ENCODE measurements around the gene PRH1.

Gene PRH1

DNA sequence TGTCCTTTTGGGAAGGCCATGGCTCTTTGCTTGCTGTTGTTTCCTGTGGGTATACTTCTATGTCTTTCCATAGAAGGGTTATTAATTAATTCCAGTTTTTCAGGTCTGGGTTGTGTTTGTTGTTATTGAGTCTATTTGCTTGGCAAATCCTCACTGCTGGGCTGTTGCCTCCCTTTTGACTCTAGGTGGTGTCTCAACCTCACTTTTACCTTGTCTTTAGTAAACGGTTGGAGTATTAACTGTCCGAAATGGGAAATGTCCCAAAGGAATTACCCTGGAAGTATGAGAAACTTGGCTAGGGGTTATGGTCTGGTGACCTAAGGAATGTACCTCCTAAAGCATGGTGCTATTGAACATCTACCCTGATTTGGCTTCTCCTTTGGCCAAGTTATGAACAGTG is 16.7 kb downstream of the PRH1 start:
- no peak for DNase-seq (ENCODE audit: insufficient read length, low spot score)
- no peak for FAIRE-seq
- TF ChIP-seq, protein P1, sequence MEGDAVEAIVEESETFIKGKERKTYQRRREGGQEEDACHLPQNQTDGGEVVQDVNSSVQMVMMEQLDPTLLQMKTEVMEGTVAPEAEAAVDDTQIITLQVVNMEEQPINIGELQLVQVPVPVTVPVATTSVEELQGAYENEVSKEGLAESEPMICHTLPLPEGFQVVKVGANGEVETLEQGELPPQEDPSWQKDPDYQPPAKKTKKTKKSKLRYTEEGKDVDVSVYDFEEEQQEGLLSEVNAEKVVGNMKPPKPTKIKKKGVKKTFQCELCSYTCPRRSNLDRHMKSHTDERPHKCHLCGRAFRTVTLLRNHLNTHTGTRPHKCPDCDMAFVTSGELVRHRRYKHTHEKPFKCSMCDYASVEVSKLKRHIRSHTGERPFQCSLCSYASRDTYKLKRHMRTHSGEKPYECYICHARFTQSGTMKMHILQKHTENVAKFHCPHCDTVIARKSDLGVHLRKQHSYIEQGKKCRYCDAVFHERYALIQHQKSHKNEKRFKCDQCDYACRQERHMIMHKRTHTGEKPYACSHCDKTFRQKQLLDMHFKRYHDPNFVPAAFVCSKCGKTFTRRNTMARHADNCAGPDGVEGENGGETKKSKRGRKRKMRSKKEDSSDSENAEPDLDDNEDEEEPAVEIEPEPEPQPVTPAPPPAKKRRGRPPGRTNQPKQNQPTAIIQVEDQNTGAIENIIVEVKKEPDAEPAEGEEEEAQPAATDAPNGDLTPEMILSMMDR (IDR thresholded peaks at IDR 0.05; ENCODE audit: insufficient read depth, missing control alignments): no peak

DNA sequence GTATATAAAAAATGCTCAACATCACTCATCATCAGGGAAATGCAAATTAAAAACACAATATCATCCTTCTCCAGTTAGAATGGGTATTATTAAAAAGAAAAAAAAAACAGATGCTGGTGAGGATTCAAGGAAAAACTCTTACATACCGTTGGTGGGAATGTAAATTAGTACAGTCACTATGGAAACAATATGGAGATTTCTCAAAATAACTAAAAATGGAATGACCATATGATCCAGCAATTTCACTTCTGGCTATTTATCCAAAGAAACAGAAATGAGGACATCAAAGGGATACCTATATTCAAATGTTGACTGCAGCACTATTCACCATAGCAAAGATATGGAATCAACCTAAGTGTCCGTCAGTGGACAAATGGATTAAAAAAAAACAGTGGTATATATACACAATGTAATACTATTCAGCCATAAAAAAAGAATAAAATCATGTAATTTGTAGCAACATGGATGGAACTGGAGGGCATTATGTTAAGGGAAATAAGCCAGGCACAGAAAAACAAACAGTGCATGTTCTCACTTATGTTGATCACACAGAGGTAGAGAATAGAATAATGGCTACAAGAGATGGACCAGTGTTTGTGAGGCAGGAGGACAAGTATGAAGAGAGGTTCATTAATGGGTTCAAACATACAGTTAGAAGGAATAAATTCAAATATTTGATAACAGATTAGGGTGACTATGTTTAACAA is 20.4 kb downstream of the PRH1 start:
- FAIRE-seq (no peak), DNase-seq (ENCODE audit: insufficient read length, low spot score) (no peak)
- TF ChIP-seq, protein P1 (IDR thresholded peaks at IDR 0.05; ENCODE audit: insufficient read depth, missing control alignments): no peak

DNA sequence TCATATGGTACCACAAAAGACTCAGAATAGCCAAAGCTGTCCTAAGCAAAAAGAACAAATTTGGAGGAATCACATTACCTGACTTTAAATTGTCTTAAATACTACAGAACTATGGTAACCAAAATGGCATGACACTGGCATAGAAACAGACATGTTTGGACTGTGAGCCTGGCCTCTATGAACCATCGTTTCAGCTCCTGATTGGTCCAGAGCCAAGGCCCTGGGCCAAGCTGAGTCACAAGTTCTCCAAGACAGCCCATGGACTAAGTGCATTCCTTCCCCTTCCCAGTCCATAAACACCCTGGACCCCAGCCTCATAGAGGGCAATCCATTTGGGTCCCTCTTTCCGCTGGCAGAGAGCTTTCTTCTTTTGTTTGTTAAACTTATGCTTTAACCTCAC is 22.7 kb downstream of the PRH1 start:
- FAIRE-seq (no peak), DNase-seq (ENCODE audit: insufficient read length, low spot score) (no peak)
- TF ChIP-seq, protein P1 (IDR thresholded peaks at IDR 0.05; ENCODE audit: insufficient read depth, missing control alignments): no peak

DNA sequence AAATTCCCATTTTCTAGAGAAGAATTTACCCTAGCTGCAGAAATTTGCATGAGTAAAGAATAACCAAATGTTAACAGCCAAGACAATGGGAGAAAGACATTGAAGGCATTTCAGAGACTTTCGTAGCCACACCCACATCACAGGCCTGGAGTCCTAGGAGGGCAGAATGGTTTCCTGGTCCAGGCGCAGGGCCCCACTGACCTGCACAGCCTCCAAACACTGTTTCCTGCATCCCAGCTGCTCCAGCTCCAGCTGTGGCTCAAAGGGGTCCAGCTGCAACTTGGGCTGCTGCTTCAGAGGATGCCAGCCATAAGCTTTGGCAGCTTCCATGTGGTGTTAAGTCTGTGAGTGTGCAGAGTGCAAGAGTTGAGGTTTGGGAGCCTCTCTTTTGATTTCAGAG is 28.2 kb downstream of the PRH1 start:
- FAIRE-seq: no peak
- no peak for DNase-seq (ENCODE audit: insufficient read length, low spot score)
- TF ChIP-seq, protein P1 (IDR thresholded peaks at IDR 0.05; ENCODE audit: insufficient read depth, missing control alignments): no peak

DNA sequence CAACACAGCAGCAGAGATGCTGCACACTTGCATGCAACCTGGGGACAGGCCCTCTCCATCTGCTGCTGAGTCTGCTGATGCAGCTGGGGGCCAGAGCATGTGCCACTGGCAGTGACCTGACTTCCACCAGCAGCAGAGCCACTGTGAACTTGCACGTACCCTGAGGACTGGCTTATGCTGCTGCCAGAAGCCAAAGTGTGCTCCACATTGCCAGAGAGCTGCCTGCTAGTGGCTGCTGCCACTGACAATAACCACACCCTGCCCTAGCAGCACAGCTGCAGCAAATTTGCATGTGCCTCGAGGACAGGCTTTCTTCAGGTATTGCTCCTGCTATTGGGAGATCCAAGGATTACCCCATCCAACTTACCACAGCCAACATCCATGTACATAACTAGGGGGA is 30.3 kb downstream of the PRH1 start:
- TF ChIP-seq, protein P1 (IDR thresholded peaks at IDR 0.05; ENCODE audit: insufficient read depth, missing control alignments): no peak
- no peak for FAIRE-seq
- no peak for DNase-seq (ENCODE audit: insufficient read length, low spot score)

DNA sequence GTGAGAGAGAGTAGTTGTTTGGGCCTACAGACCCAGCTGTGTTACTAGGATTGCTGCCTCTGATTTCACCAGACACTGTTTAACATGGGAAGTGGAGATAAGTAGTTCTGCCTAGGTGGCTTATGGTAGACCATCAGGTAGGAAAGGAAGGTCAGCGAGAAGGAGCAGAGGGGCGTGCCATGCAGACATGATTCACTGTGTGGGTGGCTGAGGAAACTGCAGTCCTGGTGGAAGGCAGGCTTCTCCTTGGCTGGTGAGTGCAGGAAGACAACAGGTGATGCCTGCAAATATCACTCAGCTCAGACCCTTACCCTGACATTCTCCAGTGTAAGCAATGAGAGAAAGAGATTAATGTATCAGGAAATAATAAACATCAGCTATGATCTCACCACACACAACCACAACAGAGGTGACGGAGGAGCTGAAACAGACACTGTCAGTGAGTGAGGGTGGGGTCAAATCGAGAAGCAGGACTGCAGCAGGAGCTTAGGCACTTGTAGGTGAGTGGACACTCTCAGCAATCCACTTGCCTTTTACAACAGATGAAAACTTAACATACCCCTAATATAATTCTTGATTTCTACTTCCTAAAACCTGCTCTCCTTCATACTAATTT is 32.7 kb downstream of the PRH1 start:
- FAIRE-seq (no peak), DNase-seq (ENCODE audit: insufficient read length, low spot score) (no peak)
- TF ChIP-seq, protein P1 (IDR thresholded peaks at IDR 0.05; ENCODE audit: insufficient read depth, missing control alignments): no peak

DNA sequence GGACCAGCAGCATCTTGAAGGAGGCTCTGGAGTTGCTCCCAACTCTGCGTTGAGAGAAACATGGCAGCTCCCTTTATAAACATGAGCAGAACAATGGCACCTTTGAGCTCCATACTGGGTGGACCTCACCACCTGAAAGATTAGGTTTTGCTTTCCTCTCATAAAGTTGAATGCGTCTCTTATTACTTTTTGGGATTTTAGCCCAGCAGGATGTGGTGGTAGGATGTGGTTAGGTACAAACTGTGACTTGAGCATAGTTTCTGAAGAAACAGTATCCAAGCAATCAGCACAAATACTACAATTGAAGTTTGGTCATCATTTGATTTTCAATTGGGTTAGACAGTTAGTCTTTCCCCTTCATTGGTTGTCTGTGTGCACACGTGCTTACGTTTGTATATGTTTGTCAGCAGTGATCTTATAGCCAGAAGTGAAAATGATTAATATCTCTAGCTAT is 34.6 kb downstream of the PRH1 start, which contains the start of gene PRR4:
Gene PRR4 (minus strand): TSS at position 51 of the 454 bp plus-strand sequence. CDS start 38 bp downstream, at position 13.
- TF ChIP-seq, protein P1 (IDR thresholded peaks at IDR 0.05; ENCODE audit: insufficient read depth, missing control alignments): no peak
- DNase-seq (ENCODE audit: insufficient read length, low spot score): no peak
- no peak for FAIRE-seq

Data from D721Med (cell line).